HCT116 (cell line): ENCODE results near the gene SLC17A5.

Experiments
- EZH2phosphoT487 ChIP-seq: fragments of 200-600 bp; IDR thresholded peaks from 2 replicates; pipeline ENCODE4 v1.6.1; 2018; ENCODE audit warnings: antibody characterized with exemption, borderline replicate concordance
- JUND ChIP-seq: IDR thresholded peaks from 2 replicates; pipeline ENCODE4 v1.6.1; 2012

GRCh38 chr6:73631849-73632248, 21.9 kb downstream of the SLC17A5 start:
- TF ChIP-seq JUND = no peak
- no peak for TF ChIP-seq EZH2phosphoT487
